ENCODE data around the gene AIPL1. TPM values are rescaled to one million over a fixed set of nuclear protein-coding genes. Genes with fewer than 3 reads are reported as not detected.

Gene AIPL1
- polyA plus RNA-seq, 4 donors, result 0.05 to 0.13 TPM; not detected in 2

GRCh38 chr17:6467567-6467966 is 32.6 kb upstream of the AIPL1 start:
- DNase-seq (ENCODE audit: low read depth in 4 of 4, low spot score in 2 of 4), result no peak

DNA sequence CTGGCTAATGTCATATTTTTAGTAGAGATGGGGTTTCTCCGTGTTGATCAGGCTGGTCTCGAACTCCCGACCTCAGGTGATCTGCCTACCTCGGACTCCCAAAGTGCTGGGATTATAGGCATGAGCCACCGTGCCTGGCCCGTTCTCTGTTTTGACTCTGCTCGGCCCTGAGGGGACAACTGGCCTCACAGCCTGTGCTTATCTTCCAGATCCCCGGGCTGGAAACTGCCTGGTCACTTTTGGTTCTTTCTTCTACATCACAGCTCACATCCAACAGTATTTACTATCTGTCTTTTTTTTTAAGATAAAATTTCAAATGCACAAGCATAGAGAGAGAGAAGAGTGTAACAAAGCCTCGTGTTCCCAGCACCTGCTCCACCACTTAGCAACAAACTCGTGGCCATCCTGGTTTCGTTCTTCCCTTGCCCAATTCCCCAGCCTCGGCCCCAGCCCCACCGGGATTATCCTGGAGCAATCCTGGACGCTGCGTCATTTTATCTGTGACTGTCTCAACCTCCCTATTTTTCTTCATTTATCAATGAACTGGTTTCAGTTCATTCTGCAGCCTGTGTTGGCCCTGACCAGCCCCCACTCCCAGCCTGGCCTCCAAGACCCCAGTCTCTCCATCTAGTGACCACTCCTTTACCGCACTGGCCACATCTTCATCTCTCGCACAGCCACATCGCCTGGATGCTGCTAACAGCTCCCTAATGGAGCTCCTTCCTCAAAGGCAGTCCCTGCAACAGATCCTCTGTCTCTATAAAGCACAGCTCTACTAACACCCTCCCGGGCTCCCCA is 30.5 kb upstream of the AIPL1 start:
- no peak for DNase-seq (ENCODE audit: low read depth in 4 of 4, low spot score in 2 of 4)

GRCh38 chr17:6464446-6465041 is 29.6 kb upstream of the AIPL1 start:
- no peak for DNase-seq (ENCODE audit: low read depth in 4 of 4, low spot score in 2 of 4)

GRCh38 chr17:6463616-6464445 is 28.9 kb upstream of the AIPL1 start:
- DNase-seq (ENCODE audit: low read depth in 4 of 4, low spot score in 2 of 4), result no peak

GRCh38 chr17:6462692-6463091 is 27.8 kb upstream of the AIPL1 start:
- no peak for DNase-seq (ENCODE audit: low read depth in 4 of 4, low spot score in 2 of 4)

GRCh38 chr17:6461792-6462524 is 27.0 kb upstream of the AIPL1 start:
- no peak for DNase-seq (ENCODE audit: low read depth in 4 of 4, low spot score in 2 of 4)

DNA sequence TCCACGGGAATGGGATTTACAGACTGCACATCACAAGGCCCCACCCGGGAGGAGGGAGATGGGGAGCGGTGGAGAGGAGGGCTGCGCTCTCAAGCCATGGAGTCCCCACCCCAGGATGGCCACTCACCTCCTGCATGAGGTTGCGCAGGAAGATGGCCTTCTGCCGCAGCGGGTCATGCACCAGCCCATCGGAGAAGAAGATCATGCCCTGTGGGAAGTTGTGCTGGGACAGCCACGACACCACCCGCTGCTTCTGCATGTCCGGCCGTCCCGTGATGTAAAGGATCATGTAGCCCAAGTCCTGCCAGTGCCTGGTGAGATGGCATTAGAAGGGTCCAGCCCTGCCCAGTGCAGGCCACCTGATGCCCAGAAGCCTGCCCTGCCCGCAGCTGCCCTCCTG is 26.3 kb upstream of the AIPL1 start:
- no peak for DNase-seq (ENCODE audit: low read depth in 4 of 4, low spot score in 2 of 4)

GRCh38 chr17:6460531-6461161 is 25.7 kb upstream of the AIPL1 start:
- no peak for DNase-seq (ENCODE audit: low read depth in 4 of 4, low spot score in 2 of 4)

DNA sequence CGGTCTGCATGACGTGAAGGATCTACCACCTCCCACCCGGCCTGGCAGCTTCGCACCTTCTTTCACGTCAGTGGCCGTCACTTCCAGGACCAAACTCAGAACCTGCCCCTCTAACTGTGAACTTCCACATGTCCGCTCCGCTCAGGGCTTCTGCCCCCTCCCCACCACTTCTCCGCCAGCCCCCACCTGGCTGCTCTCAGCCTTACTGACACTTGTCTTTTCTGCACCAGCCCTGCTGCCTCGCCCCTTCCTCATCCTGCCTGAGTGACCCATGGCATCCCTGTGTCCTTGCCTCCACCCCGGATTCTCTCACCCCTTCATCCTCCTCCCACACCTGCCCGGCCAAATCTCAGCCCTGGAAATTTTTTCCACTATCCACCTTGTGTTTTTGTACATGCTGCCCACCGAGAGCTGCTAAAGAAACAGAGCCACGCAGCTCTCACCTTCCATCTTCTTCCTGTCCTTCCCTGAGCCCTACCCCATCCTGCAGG is 23.6 kb upstream of the AIPL1 start:
- no peak for DNase-seq (ENCODE audit: low read depth in 4 of 4, low spot score in 2 of 4)

DNA sequence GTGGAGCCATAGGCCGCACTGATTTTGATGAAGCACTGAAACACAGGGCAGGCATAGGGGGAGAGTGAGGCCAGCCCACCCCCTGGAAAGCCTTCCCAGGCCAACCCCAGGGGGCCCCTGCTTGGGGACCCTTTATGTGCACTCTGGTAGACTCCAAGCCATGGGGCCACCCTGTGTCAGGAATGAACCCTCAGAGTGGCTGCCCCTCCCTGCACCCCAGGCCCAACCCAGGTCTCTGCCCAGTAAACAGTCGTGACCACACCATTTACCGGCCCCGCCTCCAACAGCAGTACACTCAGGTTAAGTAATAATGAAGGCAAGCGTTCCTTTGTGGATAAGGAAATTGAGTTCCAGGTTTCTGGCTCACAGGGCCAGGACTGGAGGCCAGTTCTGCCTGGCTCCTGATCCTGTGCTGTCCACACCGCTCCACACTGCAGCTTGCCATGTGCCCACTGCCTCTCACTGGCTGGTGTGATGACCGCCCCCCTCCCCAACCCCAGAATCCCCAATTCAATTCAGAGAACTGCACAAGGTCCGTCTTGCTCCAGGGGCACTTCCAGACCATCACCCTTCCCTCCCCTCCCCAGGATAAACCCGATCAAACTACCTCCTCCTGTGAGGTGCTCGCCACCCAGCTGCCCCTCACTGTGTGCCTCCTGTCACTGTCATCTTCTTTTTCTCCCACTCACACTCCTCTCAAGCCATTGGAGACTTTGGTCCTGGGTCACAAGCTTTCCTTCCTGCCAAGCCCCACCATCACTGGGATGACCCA is 23.0 kb upstream of the AIPL1 start:
- no peak for DNase-seq (ENCODE audit: low read depth in 4 of 4, low spot score in 2 of 4)

- no peak for DNase-seq (ENCODE audit: low read depth in 4 of 4, low spot score in 2 of 4)
Observed at GRCh38 chr17:6456914-6457687, 22.2 kb upstream of the AIPL1 start.

DNA sequence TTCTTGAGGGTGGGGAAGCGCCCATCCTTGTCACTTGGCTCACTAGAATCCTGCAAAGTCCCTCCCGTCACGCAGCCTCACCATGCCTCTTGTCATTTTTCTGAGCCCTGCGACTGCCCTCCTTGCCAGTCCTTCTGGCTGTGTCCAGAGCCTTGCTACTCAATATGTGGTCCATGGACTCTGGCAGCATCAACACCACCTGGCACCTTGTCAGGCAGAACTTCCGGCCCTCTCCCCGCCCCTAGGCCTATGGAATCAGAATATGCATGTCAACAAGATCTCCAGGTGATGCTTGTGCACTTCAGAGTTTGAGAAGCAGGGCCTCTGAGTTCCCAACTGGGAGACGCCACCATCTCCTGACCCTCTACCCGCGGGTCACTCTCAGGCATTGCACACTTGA is 21.4 kb upstream of the AIPL1 start:
- DNase-seq (ENCODE audit: low read depth in 4 of 4, low spot score in 2 of 4), result no peak

- DNase-seq (ENCODE audit: low read depth in 4 of 4, low spot score in 2 of 4), result peak in 1 of 4 donors; percentile 38
Observed at GRCh38 chr17:6455321-6455705, 20.4 kb upstream of the AIPL1 start.

- DNase-seq (ENCODE audit: low read depth in 4 of 4, low spot score in 2 of 4), result no peak
Observed at GRCh38 chr17:6454495-6455320, 19.8 kb upstream of the AIPL1 start.

DNA sequence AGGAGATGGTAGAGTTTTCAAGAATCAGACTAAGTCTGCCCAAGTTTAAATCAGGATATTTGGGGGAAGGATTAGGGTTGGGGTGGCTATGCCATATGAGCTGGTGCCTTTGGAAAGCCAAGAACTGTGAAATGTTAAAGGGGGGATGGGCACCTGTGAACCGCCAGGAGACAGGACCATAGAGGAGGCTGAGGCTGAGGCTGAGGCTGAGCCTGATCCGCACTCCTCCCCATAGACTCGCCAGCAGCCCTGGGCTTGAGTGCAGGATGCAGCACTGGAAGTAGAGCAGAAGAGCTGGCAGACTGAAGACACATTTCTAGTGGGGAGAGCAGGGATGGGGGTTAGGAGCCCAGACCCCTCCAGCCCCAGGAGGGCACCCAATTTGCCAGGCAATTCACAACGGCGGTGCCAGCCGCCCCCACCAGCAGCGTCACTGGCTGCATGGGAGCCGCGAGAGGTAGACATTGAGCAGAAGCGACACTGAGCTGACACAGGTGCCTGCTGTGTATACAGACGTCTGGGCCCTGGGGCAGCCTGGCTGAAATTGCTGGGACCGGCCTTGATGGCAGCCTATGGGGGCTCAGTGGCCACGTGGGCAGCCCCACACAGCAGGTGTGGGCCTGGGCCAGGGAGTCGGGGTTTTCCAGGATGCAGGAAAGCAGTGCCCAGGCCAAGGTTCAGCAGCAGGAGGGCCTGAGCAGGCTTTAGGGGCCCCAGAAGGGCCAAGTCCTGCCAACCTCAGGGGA is 18.5 kb upstream of the AIPL1 start:
- no peak for DNase-seq (ENCODE audit: low read depth in 4 of 4, low spot score in 2 of 4)

DNA sequence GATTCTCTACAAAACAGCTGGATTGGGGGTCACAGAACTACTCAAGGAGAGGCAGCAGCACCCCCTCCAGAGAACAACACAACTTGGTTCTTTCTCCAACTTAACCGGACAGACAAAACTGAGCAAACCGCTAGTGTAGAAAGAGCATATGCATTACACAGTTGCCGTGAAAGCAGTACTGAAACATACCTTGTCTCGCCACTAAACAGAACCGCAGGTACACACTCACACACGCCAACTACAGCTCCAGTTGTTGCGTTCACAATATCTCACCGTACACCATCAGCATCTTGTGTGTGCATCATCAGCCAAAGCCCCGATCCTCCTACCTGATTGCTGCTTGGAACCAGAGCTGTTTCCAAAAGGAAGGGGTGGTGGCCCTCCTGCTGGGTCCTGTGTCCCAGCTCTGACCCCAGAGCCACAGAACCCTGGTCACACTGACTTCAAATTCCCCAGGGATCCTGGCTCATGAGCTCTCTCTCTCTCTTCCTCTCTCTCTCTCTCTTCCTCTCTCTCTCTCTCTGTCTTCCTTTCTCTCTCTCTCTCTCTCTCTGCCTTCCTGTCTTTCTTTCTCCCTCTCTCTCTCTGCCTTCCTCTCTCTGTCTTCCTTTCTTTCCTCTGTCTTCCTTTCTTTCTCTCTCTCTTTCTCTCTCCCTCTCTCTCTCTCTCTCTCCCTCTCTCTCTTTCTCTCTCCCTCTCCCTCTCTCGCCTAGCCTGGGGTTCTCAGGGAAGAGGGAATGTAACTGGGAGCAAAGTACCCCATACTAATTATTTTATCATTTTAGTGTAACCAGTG is 17.7 kb upstream of the AIPL1 start:
- DNase-seq (ENCODE audit: low read depth in 4 of 4, low spot score in 2 of 4), result no peak
